Measurements from ENCODE around the gene PRKG1.

Gene PRKG1

DNA sequence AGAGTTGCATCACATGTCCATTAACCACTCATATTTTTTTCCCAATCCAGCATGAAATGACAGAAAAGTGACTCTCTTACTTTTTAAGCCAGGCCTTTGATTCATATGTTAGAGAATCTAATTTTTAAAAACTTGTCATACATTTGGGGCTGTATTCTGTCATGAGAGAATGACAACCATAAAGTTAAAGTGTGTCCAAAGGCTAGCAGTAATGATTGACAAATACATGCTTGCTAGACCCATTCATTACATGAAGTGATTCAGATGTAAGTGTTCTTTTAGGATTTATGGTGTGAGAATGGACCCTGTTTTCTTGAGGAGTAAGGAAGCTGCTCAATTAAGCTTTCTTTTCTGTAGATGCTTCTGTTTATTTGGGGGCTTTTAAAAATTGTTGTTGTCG lies 549.7 kb downstream of the PRKG1 start:
- no peak for DNase-seq

GRCh38 chr10:51629934-51630639 lies 555.8 kb downstream of the PRKG1 start:
- DNase-seq = no peak

- DNase-seq = no peak
Measured at GRCh38 chr10:51630640-51631005, 556.3 kb downstream of the PRKG1 start.

GRCh38 chr10:51635436-51635835 lies 561.1 kb downstream of the PRKG1 start:
- DNase-seq = no peak

DNA sequence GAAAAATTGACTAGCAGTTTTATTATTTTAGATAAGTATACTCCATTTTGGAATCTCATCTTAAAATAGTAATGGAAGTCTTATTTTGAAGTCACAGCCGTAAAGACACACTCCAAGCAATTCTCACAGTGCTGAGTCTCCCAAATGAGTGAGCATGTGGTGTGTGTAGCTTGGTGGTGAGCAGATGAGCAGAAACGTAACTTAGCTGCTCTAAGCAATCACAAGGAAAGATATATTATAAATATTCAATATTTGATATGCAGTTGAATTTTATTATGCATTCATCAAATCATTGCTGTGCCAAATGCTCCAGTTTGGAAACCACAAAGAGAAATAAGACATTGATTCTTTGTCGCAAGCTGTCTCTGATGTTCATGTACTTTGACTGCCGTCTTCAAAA lies 563.9 kb downstream of the PRKG1 start:
- DNase-seq = no peak

- no peak for DNase-seq
Measured at GRCh38 chr10:51638737-51639136, 564.5 kb downstream of the PRKG1 start.

GRCh38 chr10:51640120-51640819 lies 566.0 kb downstream of the PRKG1 start:
- DNase-seq = no peak

DNA sequence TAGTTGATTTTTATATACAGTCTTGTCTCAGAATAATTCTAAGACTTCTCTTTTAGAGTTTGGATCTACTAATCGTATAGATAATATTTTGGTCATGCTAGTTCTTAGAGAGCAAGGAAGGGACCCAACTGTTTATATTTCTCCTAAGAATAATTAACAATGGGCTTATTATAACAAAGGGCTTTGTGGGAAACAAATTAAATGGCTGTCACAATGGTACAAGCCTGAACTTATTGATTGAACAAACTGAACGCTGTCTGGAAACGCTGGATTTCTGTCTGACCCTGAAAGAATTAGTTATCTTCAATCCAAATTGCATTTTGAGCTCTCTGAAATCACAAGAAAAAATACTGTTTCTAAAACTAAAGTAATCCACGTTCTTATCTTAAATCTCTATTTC lies 568.3 kb downstream of the PRKG1 start:
- no peak for DNase-seq

- no peak for DNase-seq
Measured at GRCh38 chr10:51643734-51644133, 569.4 kb downstream of the PRKG1 start.

GRCh38 chr10:51649064-51649463 lies 574.8 kb downstream of the PRKG1 start:
- DNase-seq = no peak

- no peak for DNase-seq
Measured at GRCh38 chr10:51651063-51651462, 576.8 kb downstream of the PRKG1 start.

- DNase-seq = no peak
Measured at GRCh38 chr10:51653025-51653424, 578.7 kb downstream of the PRKG1 start.

DNA sequence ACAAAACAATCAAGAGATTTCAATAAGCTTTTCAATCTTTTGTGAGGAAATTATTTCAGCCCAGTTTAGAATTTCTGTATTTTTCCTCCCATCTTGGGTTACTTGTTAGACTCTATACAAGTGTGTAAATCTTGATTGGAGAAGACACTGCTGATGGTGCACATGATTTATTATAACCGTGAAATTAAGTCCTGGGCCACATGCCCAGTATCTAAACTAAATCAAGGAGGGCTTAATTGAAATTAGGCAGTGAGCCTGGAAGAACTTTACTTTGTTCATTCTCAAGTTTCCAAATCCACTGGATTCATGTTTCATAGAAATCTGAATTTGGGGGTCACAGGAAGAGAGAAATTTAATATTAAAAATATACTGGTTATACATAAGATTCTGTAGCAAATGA lies 580.6 kb downstream of the PRKG1 start:
- DNase-seq = no peak

DNA sequence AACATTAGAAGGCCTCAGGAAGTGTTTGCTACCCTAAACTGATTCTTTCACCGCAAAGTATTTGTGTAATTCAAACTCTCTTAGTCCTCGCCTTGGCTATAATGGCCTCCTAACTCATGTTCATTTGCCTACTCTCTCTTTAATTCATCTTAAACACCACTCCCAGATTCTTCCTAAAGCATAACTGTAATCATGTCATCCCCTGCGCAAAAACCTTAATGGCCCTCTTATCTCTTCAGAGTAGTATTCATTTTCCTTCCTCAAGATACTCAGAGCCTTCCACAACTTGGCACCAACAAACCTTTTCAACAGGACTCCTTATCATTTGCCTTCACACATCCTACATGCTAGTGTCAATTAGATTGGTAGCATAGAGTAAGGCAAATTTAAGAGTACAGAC lies 582.2 kb downstream of the PRKG1 start:
- DNase-seq = peak; percentile 29

DNA sequence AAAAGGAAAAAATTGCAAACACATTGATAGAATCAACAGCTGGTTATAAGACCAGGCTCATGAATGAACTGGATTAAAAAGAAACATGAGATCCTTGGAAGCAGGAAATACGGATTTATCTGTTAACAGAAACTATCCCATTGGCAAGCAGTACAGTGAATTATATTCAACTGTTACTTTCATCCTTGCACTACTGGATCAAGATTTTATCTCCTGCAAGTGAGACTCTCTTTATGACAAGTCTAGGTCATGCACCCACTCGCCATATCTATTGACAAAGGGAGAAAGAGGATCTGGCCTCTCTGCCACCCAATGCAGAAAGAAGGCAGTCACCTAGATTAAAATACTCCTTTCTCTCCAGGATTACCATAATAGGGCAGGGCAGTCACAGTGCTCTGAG lies 583.7 kb downstream of the PRKG1 start:
- no peak for DNase-seq

DNA sequence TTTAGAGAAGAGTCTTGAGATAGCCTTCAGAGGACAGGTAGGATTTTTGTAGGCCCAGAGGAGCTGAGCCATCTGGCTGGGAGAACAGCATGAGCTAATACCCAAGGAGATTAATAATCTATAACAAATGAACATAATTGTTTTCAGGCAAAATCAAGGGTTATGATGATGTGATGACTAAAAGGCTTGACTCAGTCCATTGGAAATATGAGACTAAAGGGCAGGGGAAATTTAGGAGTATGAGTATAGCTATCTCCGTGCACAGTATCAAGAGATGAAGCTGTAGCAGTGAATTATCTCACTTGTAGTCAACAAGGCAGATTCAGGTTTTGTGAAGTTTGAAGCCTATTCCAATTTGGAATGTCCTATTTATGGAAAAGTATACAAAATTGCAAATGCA lies 585.1 kb downstream of the PRKG1 start:
- no peak for DNase-seq

GRCh38 chr10:51663086-51663485 lies 588.8 kb downstream of the PRKG1 start:
- no peak for DNase-seq

DNA sequence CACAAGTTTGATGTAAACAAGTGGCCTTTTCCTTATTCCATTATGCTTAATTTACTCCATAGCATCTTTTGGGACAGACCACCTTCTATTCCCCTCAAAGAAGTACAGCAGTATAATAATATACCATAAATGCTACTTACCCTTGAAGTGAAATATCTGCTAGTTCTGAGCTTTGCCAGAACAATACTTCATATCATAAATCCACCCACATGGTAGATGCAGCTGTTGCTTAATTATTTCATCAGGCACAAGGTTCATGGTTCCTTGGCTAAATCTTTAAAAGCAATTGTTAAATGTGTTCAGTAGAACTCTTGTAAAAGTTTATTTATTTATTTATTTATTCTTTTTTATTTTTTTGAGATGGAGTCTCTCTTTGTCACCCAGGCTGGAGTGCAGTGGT lies 592.2 kb downstream of the PRKG1 start:
- no peak for DNase-seq

GRCh38 chr10:51667678-51668335 lies 593.5 kb downstream of the PRKG1 start:
- no peak for DNase-seq

DNA sequence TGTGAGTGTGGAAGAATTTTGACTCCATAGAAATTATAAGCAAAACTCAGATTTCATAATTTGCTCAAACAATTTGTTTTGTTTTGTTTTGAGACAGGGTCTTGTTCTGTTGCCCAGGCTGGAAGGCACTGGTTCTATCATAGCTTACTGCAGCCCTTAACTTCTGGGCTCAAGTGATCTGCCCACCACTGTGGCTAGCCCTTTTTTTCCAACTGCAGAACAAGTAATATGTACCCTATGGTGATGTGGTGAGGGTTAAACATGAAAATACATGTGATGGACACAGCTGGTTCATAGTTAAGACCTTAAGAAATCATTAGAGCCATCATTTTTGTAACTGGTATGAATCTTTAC lies 594.0 kb downstream of the PRKG1 start:
- no peak for DNase-seq

DNA sequence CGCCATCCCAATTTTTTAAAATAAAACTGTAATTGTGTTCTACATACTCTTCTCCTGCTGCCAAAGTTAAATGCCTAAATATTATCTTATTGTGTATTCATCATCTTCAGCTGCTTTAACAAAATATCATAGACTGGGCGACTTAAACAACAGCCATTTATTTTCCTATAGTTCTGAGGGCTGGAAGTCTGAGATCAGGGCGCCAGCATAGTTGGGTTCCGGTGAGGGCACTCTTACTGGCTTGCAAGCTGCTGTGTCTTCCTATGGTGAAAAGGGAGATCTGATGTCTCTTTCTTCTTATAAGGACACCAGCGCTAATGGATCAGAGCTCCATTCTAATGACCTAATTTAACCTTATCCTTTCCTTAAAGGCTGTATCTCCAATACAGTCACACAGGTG lies 594.8 kb downstream of the PRKG1 start:
- no peak for DNase-seq

GRCh38 chr10:51672039-51672535 lies 597.8 kb downstream of the PRKG1 start:
- DNase-seq = no peak

GRCh38 chr10:51675088-51675487 lies 600.8 kb downstream of the PRKG1 start:
- no peak for DNase-seq

GRCh38 chr10:51679841-51680240 lies 605.6 kb downstream of the PRKG1 start:
- no peak for DNase-seq
